SK-N-MC (cell line): Measurements from ENCODE around the gene ADSS2.

ENCODE experiments used
- DNase-seq: peaks from one replicate; pipeline ENCODE4 v3.0.0-alpha.2; 2011; ENCODE audit warnings: low read depth, low spot score
- H3K27ac ChIP-seq: fragments of 200-600 bp; sonication (generic); 2 replicates; pipeline ENCODE4 v1.5.1; 2016; ENCODE audit warnings: mixed run types
- H3K36me3 ChIP-seq: fragments of 200-600 bp; sonication (generic); 2 replicates; pipeline ENCODE4 v1.6.1; 2017; ENCODE audit warnings: antibody characterized with exemption, low read length, mixed read lengths; ENCODE audit not compliant: insufficient read depth
- H3K4me3 ChIP-seq: fragments of 200-600 bp; sonication (generic); 2 replicates; pipeline ENCODE4 v1.5.1; 2016
- H3K9ac ChIP-seq: fragments of 200-600 bp; sonication (generic); 2 replicates; pipeline ENCODE4 v1.8.0; 2017; ENCODE audit warnings: mixed run types, mixed read lengths; ENCODE audit not compliant: insufficient read length
- H3K9me3 ChIP-seq: fragments of 200-600 bp; sonication (generic); 2 replicates; pipeline ENCODE4 v1.6.1; 2017; ENCODE audit warnings: low read depth, mild to moderate bottlenecking, antibody characterized with exemption, low read length, moderate library complexity, mixed read lengths
- EZH2 ChIP-seq: fragments of 200-600 bp; sonication (generic); IDR thresholded peaks from one replicate; pipeline ENCODE4 v1.6.1; 2017; ENCODE audit warnings: antibody characterized with exemption
- FOXP2 ChIP-seq: optimal IDR thresholded peaks from 2 replicates; pipeline ENCODE3; 2011; ENCODE audit warnings: mild to moderate bottlenecking, moderate library complexity; ENCODE audit not compliant: insufficient read depth; ENCODE audit errors: extremely low read length, control extremely low read depth
- POLR2AphosphoS5 ChIP-seq: IDR thresholded peaks from 2 replicates; pipeline ENCODE4 v1.6.1; 2012; ENCODE audit warnings: mild to moderate bottlenecking, low read depth, low read length, borderline replicate concordance

The ADSS2 gene

DNA sequence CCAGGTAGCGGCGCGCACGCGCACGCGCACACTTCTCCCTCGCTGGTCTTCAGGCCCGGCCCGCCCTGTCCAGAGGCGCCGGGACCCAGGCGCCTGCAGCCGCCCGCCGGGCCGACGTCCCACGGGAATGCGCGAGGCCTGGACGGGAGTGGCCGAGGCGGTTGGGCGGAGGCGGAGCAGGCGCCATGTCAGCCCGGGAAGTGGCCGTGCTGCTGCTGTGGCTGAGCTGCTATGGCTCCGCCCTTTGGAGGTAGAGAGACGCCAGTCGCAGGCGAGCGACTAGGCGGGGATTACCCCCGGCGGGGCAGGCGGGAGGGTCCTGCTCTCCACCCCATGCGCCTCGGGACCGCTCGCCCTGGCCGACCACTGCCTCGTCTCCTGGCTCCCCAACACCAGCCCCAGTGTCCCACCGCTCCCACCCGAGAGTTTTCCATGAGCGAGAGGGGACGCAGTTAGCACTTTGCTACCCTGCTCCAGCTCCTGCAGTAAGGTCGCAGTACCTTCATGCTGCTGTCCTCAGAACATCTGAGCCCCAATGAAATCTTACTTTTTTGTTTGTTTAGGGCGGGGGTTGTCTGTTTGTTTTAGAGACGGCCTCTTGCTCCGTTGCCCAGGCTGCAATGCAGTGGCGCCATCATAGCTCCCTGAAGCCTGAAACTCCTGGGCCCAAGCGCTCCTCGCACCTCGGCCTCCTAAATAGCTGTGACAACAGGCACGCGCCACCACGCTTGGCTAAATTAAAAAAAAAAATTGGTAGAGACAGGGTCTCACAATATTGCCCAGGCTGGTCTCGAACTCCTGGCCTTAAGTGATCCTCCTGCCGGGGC is 9.7 kb upstream of the ADSS2 start, which contains the start of gene CATSPERE:
TSS of gene CATSPERE (plus strand) at position 29 of the 827 bp plus-strand sequence. CDS start at position 186, 157 bp downstream.
- TF ChIP-seq EZH2 = no peak
- TF ChIP-seq POLR2AphosphoS5 = peak; percentile 60; the same call in 1 of the 2 replicates
- TF ChIP-seq FOXP2 = no peak
- H3K9ac ChIP-seq = no peak within 1 kb of the TSS
- no peak within 1 kb of the TSS for H3K4me3 ChIP-seq
- DNase-seq = no peak
- no peaks in the 10 kb centered on the region for H3K36me3 ChIP-seq
- no peaks in the 10 kb centered on the region for H3K9me3 ChIP-seq
- H3K27ac ChIP-seq = no peak within 1 kb of the TSS

- Histone ChIP-seq H3K9me3 (no peaks in the 10 kb centered on the region), H3K27ac (no peak overlapping the region), H3K9ac (no peak overlapping the region), H3K36me3 (no peaks in the 10 kb centered on the region), H3K4me3 (no peak overlapping the region)
- TF ChIP-seq EZH2 (no peak), POLR2AphosphoS5 (no peak)
- no peak for DNase-seq
Observed at GRCh38 chr1:244460197-244460596, 8.5 kb upstream of the ADSS2 start.

DNA sequence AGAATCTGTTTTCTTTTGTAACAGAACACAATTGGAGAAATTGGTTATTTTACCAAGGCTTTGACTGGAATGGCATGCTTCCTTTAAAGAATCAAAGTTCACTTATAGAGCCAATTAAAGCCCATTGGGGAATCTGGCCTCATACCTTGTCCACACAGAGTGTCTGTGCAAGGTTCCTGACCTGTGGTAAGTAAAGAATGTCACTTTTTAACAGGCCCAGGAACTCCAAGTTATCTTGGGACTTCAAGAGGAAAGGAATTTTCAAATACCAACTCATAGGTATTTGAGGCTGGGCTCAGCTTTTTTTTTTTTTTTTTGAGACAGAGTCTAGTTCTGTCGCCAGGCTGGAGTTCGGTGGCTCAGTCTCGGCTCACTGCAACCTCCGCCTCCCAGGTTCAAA is 7.1 kb upstream of the ADSS2 start:
- Histone ChIP-seq H3K36me3 (no peaks in the 10 kb centered on the region), H3K27ac (no peak overlapping the region), H3K9me3 (no peaks in the 10 kb centered on the region), H3K9ac (no peak overlapping the region), H3K4me3 (no peak overlapping the region)
- no peak for DNase-seq
- TF ChIP-seq EZH2 (no peak), POLR2AphosphoS5 (no peak), FOXP2 (no peak)

- DNase-seq = no peak
- Histone ChIP-seq H3K9me3 (no peaks in the 10 kb centered on the region), H3K27ac (no peak overlapping the region), H3K36me3 (no peaks in the 10 kb centered on the region), H3K4me3 (no peak overlapping the region), H3K9ac (no peak overlapping the region)
- TF ChIP-seq EZH2 (no peak), FOXP2 (no peak), POLR2AphosphoS5 (no peak)
Observed at GRCh38 chr1:244456586-244456985, 4.9 kb upstream of the ADSS2 start.

DNA sequence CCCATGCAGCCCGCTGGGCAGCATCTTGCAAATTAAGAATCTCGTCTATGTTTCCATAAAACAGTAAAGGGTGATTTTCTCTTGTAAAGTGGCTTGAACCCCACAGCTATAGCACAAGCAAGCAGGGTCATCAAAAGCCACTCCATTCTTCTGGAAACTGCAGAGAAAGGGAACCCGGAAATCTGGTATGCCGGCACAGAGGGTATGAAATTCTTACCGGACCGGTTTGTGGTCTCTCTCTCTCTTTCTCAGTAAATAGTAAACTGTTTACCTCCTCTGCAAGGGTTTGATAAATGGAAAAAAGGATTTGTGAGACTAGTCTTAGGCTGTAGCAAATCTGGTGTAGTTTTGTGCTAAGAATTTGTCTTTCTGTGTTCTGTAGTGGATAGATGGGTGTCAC is 2.7 kb upstream of the ADSS2 start:
- Histone ChIP-seq H3K27ac (no peak overlapping the region), H3K9ac (no peak overlapping the region), H3K9me3 (no peaks in the 10 kb centered on the region), H3K36me3 (peaks cover 10% of the 10 kb centered on the region), H3K4me3 (no peak overlapping the region)
- DNase-seq = no peak
- TF ChIP-seq EZH2 = no peak
- TF ChIP-seq POLR2AphosphoS5 = no peak
- no peak for TF ChIP-seq FOXP2

GRCh38 chr1:244451951-244452795 is 464 bp upstream of the ADSS2 start:
- H3K9ac ChIP-seq = peak overlapping the region; percentile 90
- no peaks in the 10 kb centered on the region for H3K9me3 ChIP-seq
- peak; percentile 94 for DNase-seq
- peak; percentile 63 for TF ChIP-seq POLR2AphosphoS5
- no peak for TF ChIP-seq EZH2
- no peak for TF ChIP-seq FOXP2
- peak overlapping the region; percentile 64 for H3K27ac ChIP-seq
- H3K4me3 ChIP-seq = peak overlapping the region; percentile 96
- H3K36me3 ChIP-seq = peaks cover 12% of the 10 kb centered on the region

DNA sequence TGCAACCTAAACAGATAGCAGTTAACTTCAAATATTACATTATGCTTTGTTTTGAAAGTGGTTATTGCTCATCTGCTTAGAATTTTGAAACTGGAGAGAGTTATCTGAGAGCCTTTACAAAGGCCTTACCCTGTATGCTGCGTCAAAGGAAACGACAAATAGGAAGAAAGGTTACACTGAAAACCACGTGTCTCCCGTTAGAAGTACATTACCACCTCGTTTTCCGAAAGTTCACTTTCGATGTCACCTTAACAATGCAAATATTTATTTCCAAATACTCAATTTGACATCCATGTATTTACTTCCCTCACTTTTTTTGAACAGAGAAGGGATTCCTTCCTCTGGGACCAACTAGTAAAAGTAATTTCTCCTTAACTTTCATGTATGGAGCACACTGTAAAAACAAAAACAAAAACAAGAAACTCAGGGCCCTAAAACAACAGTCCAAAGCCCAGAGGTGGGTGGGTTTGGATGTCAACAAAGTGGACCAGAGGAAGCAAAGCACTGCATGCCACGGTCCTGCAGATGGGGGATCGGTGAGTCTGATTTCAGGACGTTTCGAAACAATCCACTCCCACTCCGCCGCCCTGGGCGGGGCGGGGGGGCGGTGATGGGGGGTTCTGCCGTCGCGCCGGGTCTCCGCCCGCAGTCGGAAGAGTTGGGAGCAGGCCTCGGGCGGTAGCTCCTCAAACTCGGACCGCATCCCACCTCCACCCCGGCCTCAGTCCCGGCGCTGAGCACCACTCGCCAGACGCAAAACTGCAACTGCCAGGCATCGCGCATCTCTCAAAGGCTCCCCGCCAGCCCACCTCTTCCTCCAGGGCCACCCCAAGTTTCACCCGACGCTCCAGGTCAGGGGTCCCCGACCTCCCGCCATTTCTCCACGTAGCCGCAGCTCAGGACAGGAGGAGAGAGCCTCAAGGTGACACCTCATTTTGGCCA is 841 bp downstream of the ADSS2 start:
- no peak for DNase-seq
- Histone ChIP-seq H3K4me3 (peak overlapping the region; percentile 96), H3K27ac (peak overlapping the region; percentile 58), H3K9me3 (no peaks in the 10 kb centered on the region), H3K36me3 (peaks cover 13% of the 10 kb centered on the region), H3K9ac (peak overlapping the region; percentile 90)
- peak; percentile 44 for TF ChIP-seq POLR2AphosphoS5
- no peak for TF ChIP-seq FOXP2

DNA sequence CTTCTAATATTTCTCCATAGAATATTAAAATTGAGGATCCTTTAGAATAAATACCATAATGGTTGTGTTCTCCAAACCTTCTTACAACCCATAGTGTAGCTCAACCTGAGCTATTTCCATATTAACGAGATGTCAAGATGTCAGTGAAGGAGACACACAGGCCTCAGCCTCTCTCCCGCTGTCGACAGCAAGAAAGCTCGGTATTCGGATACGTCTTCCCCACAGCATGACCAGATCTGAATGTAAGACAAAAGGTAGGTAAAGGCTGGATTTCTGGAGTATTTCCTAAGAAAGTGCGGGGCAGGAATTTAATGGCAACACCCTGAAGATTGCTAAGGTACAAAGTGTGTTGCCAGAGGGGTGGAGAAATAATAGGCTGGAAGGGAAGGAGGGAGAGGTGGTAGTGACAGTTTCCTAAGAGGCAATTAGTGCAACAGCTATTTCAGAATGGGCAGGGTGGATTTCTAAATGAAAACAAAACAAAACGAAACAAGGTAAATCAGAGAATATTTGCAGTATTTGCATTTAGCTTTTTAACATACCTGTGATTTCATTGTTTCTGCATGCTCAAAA is 1.7 kb downstream of the ADSS2 start:
- Histone ChIP-seq H3K9ac (peak overlapping the region; percentile 90), H3K27ac (no peak overlapping the region), H3K36me3 (peaks cover 13% of the 10 kb centered on the region), H3K9me3 (no peaks in the 10 kb centered on the region), H3K4me3 (peak overlapping the region; percentile 96)
- no peak for TF ChIP-seq EZH2
- no peak for TF ChIP-seq POLR2AphosphoS5
- TF ChIP-seq FOXP2 = no peak
- no peak for DNase-seq
